NCI-H82 (cell line): ENCODE results near the gene SFMBT1.
"Not testable (repeated sequence)": the region's sequence is repeated elsewhere in the genome, so short reads cannot be mapped to it uniquely, and the experiment has no call there.

Experiments used
- DNase-seq: peaks from one replicate; lab custom pipeline; 2025; lab: John Stamatoyannopoulos, UW

SFMBT1 gene

GRCh38 chr3:53073553-53074365 is 27.9 kb upstream of the SFMBT1 start:
- no peak for DNase-seq

GRCh38 chr3:53072653-53073552 is 27.0 kb upstream of the SFMBT1 start:
- DNase-seq, result peak; percentile 89

- no peak for DNase-seq
These were observed 26.1 kb upstream of the SFMBT1 start for GRCh38 chr3:53071882-53072431.

GRCh38 chr3:53069422-53070068 is 23.7 kb upstream of the SFMBT1 start:
- DNase-seq, result peak; percentile 12

GRCh38 chr3:53068176-53068575 is 22.3 kb upstream of the SFMBT1 start:
- no peak for DNase-seq

- DNase-seq, result no peak
These were observed 21.7 kb upstream of the SFMBT1 start for GRCh38 chr3:53067567-53067966.

- DNase-seq, result peak; percentile 16
These were observed 20.1 kb upstream of the SFMBT1 start for GRCh38 chr3:53065841-53066480.

- DNase-seq, result no peak
These were observed 17.0 kb upstream of the SFMBT1 start for GRCh38 chr3:53062905-53063304.

- DNase-seq, result peak; percentile 73
These were observed 10.6 kb upstream of the SFMBT1 start for GRCh38 chr3:53056442-53056841.

- not testable (repeated sequence) for DNase-seq
These were observed 8.4 kb upstream of the SFMBT1 start for GRCh38 chr3:53054233-53054632.

GRCh38 chr3:53051929-53052328 is 6.1 kb upstream of the SFMBT1 start:
- DNase-seq, result no peak

GRCh38 chr3:53049987-53050386 is 4.1 kb upstream of the SFMBT1 start:
- no peak for DNase-seq

- peak; percentile 63 for DNase-seq
These were observed 598 bp upstream of the SFMBT1 start for GRCh38 chr3:53046171-53047170.

- peak; percentile 50 for DNase-seq
These were observed 959 bp downstream of the SFMBT1 start for GRCh38 chr3:53044711-53045517.

GRCh38 chr3:53044371-53044710 is 1.5 kb downstream of the SFMBT1 start:
- DNase-seq, result no peak

- DNase-seq, result no peak
These were observed 2.1 kb downstream of the SFMBT1 start for GRCh38 chr3:53043738-53044137.

- no peak for DNase-seq
These were observed 3.2 kb downstream of the SFMBT1 start for GRCh38 chr3:53042651-53043050.

- DNase-seq, result no peak
These were observed 5.5 kb downstream of the SFMBT1 start for GRCh38 chr3:53040351-53040820.

- no peak for DNase-seq
These were observed 6.5 kb downstream of the SFMBT1 start for GRCh38 chr3:53039376-53039752.
